Activated CD8-positive, alpha-beta memory T cell treated with anti-CD3 and anti-CD28 coated beads, Interleukin-2, amount 50 U/mL, for 1 hour (primary cell): ENCODE measurements around the gene GATA1.
A peak's percentile ranks its signal among the peaks of the same experiment; 100 is the strongest.

Source experiments
- DNase-seq: peaks from one replicate; pipeline ENCODE4 v3.0.0-alpha.2; 2020; ENCODE audit errors: extremely low read depth

The GATA1 gene

GRCh38 chrX:48785186-48785539 is 1.2 kb upstream of the GATA1 start:
- DNase-seq, result no peak

GRCh38 chrX:48785540-48786214 is 713 bp upstream of the GATA1 start:
- DNase-seq, result no peak

- DNase-seq, result no peak
Observed at GRCh38 chrX:48786825-48787504, 575 bp downstream of the GATA1 start.

- no peak for DNase-seq
Observed at GRCh38 chrX:48787505-48788443, 1.4 kb downstream of the GATA1 start.

- DNase-seq, result no peak
Observed at GRCh38 chrX:48789366-48790220, 3.2 kb downstream of the GATA1 start.

- no peak for DNase-seq
Observed at GRCh38 chrX:48790477-48790876, 4.1 kb downstream of the GATA1 start.

GRCh38 chrX:48791063-48791820 is 4.9 kb downstream of the GATA1 start:
- no peak for DNase-seq

- no peak for DNase-seq
Observed at GRCh38 chrX:48792219-48792618, 5.8 kb downstream of the GATA1 start.

- DNase-seq, result no peak
Observed at GRCh38 chrX:48793935-48794334, 7.5 kb downstream of the GATA1 start.

GRCh38 chrX:48794340-48794910 is 8.0 kb downstream of the GATA1 start:
- DNase-seq, result no peak

GRCh38 chrX:48794911-48795515 is 8.6 kb downstream of the GATA1 start:
- no peak for DNase-seq

- DNase-seq, result no peak
Observed at GRCh38 chrX:48798318-48798717, 11.9 kb downstream of the GATA1 start.

- DNase-seq, result no peak
Observed at GRCh38 chrX:48800574-48801279, 14.3 kb downstream of the GATA1 start.

GRCh38 chrX:48801280-48802088 is 15.1 kb downstream of the GATA1 start, which contains the start of gene HDAC6:
Gene HDAC6 (plus strand): TSS chrX:48802067. CDS start chrX:48802693, 626 bp downstream.
- DNase-seq, result peak; percentile 86

GRCh38 chrX:48802089-48802904 is 15.9 kb downstream of the GATA1 start:
- peak; percentile 11 for DNase-seq

GRCh38 chrX:48802905-48803200 is 16.5 kb downstream of the GATA1 start:
- no peak for DNase-seq

- DNase-seq, result no peak
Observed at GRCh38 chrX:48806081-48806480, 19.7 kb downstream of the GATA1 start.

GRCh38 chrX:48813644-48814043 is 27.3 kb downstream of the GATA1 start:
- DNase-seq, result no peak
